RWPE2 (cell line): Measurements from ENCODE around the gene RPL37.

Experiments
- ATAC-seq: fragments of 200-7000 bp; cut with Tn5 transposase; 3 replicates; pipeline ENCODE4 v1.9.1; 2021; ENCODE audit warnings: low read depth
- DNase-seq: peaks from one replicate; pipeline ENCODE4 v3.0.0-alpha.2; 2020; ENCODE audit warnings: low spot score
- H3K27ac ChIP-seq: fragments of 450-650 bp; 2 replicates; pipeline ENCODE4 v1.5.1; 2017; ENCODE audit warnings: mild to moderate bottlenecking; ENCODE audit not compliant: poor library complexity, severe bottlenecking
- H3K27me3 ChIP-seq: fragments of 250-450 bp; sonication (Bioruptor Pico); 2 replicates; pipeline ENCODE4 v1.5.1; 2021; ENCODE audit warnings: mild to moderate bottlenecking, moderate library complexity; ENCODE audit not compliant: insufficient read depth, poor library complexity, severe bottlenecking
- H3K36me3 ChIP-seq: fragments of 250-450 bp; sonication (Bioruptor Pico); 2 replicates; pipeline ENCODE4 v1.5.1; 2020; ENCODE audit warnings: low read depth, mild to moderate bottlenecking, moderate library complexity
- H3K4me1 ChIP-seq: fragments of 250-450 bp; sonication (Bioruptor Pico); 2 replicates; pipeline ENCODE4 v1.5.1; 2021; ENCODE audit warnings: mild to moderate bottlenecking, moderate library complexity; ENCODE audit not compliant: insufficient read depth, poor library complexity, severe bottlenecking
- H3K4me3 ChIP-seq: fragments of 250-450 bp; sonication (Bioruptor Pico); 2 replicates; pipeline ENCODE4 v1.5.1; 2021; ENCODE audit warnings: mild to moderate bottlenecking, moderate library complexity; ENCODE audit not compliant: severe bottlenecking
- H3K9me3 ChIP-seq: fragments of 250-450 bp; sonication (Bioruptor Pico); 2 replicates; pipeline ENCODE4 v1.5.1; 2021; ENCODE audit warnings: mild to moderate bottlenecking, moderate library complexity; ENCODE audit not compliant: severe bottlenecking
- TF ChIP-seq, protein P1 (sequence below): fragments of 450-650 bp; IDR thresholded peaks from one replicate; pipeline ENCODE4 v1.5.1; 2017; ENCODE audit warnings: mild to moderate bottlenecking, moderate library complexity; ENCODE audit not compliant: poor library complexity, severe bottlenecking

RPL37 gene

DNA sequence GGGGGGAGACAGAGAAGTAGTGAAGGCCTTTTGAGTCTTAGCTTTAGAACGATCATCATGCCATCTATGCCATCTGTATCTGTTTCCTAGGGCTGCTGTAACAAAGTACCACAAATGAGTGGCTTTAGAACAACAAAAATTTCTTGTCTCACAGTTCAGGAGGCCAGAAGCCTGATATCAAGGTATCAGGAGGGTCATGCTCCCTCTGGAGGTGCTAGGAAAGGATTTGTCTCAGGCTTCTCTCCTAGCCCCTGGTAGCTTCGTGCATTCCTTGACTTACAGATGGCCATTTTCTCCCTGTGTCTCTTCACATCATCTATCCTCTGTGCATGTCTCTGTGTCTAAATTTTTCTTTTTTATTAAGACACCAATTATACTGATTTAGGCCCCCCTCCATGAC lies 11.3 kb upstream of the RPL37 start:
- Histone ChIP-seq H3K27me3 (no peaks in the 10 kb centered on the region), H3K36me3 (no peaks in the 10 kb centered on the region), H3K4me1 (peaks cover 7% of the 10 kb centered on the region), H3K27ac (no peak overlapping the region), H3K4me3 (no peak overlapping the region), H3K9me3 (no peaks in the 10 kb centered on the region)
- ATAC-seq: no peak
- DNase-seq: no peak
- TF ChIP-seq, protein P1, sequence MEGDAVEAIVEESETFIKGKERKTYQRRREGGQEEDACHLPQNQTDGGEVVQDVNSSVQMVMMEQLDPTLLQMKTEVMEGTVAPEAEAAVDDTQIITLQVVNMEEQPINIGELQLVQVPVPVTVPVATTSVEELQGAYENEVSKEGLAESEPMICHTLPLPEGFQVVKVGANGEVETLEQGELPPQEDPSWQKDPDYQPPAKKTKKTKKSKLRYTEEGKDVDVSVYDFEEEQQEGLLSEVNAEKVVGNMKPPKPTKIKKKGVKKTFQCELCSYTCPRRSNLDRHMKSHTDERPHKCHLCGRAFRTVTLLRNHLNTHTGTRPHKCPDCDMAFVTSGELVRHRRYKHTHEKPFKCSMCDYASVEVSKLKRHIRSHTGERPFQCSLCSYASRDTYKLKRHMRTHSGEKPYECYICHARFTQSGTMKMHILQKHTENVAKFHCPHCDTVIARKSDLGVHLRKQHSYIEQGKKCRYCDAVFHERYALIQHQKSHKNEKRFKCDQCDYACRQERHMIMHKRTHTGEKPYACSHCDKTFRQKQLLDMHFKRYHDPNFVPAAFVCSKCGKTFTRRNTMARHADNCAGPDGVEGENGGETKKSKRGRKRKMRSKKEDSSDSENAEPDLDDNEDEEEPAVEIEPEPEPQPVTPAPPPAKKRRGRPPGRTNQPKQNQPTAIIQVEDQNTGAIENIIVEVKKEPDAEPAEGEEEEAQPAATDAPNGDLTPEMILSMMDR: no peak

DNA sequence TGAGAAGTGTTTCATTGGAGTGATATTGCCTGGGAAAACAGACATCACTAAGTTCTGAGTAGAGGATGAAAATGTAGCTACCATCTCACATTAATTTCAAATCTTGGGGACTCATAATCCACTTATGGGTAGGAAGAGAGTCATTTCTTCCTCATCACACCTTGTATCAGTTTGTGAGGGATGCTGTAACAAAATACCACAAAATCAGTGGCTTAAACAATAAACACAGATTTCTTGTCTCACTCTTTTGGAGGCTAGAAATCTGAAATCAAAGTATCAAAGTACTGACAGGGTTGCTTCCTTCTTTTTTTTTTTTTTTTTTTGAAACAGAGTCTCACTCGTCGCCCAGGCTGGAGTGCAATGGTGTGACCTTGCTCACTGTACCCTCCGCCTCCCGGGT lies 9.5 kb upstream of the RPL37 start:
- Histone ChIP-seq H3K4me1 (peaks cover 13% of the 10 kb centered on the region), H3K27ac (no peak overlapping the region), H3K9me3 (no peaks in the 10 kb centered on the region), H3K36me3 (no peaks in the 10 kb centered on the region), H3K27me3 (no peaks in the 10 kb centered on the region), H3K4me3 (no peak overlapping the region)
- no peak for ATAC-seq
- no peak for DNase-seq
- TF ChIP-seq, protein P1: no peak

DNA sequence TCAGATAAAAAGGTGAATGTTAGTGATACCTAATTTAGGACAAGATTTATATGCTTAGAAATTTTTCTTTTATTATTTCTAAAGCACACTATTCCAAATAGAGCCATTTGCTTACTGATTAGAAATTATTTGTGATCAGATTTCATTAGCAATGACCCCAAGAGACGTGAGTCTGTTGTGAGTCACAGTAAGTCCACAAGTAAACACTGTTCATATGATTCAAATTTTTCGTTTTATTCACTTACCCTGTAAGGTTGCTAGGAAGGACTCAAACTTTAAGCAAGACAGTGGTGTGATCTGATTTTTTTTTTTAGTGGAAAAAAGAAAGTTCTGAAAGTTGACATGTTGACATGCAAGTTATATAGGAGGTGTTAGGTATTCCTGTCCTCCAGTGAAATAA lies 7.3 kb upstream of the RPL37 start:
- Histone ChIP-seq H3K4me3 (peak overlapping the region; percentile 32), H3K4me1 (peaks cover 13% of the 10 kb centered on the region), H3K9me3 (no peaks in the 10 kb centered on the region), H3K36me3 (no peaks in the 10 kb centered on the region), H3K27ac (peak overlapping the region; percentile 56), H3K27me3 (no peaks in the 10 kb centered on the region)
- TF ChIP-seq, protein P1: no peak
- DNase-seq (no peak), ATAC-seq (peak; percentile 90)

DNA sequence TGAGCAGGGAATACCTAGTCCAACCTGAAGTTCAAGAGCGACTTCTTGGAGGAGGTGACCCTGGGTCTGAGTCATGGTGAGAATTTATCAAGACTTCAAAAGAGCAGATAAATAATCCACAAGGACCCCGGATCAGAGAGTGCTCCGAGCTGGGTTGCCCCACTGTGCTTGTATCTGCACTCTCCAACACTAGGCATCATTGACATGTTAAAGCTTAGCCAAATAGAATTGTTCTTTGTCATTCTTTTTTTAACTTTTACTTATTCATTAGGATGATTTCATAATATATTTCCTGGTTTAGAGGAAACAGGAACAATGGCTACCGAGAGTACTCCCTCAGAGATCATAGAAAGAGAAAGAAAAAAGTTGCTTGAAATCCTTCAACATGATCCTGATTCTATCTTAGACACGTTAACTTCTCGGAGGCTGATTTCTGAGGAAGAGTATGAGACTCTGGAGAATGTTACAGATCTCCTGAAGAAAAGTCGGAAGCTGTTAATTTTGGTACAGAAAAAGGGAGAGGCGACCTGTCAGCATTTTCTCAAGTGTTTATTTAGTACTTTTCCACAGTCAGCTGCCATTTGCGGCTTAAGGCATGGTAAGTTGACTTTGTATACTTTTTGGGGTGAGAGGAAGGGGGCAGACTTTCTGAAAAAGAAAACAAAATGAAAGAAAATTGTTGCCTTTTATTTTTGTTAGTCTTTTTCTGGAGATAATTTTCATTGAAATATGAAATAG lies 6.2 kb upstream of the RPL37 start, which contains the start of gene CARD6:
Gene CARD6, plus strand, starts transcription at position 300 of the 738 bp plus-strand sequence. Its CDS starts 16 bp downstream, at position 316.
- DNase-seq (no peak), ATAC-seq (peak; percentile 37)
- H3K4me3 ChIP-seq: peak within 1 kb of the TSS; percentile 32
- H3K9me3 ChIP-seq: no peaks in the 10 kb centered on the region
- no peaks in the 10 kb centered on the region for H3K27me3 ChIP-seq
- peaks cover 16% of the 10 kb centered on the region for H3K4me1 ChIP-seq
- TF ChIP-seq, protein P1: peak; percentile 40
- H3K36me3 ChIP-seq: no peaks in the 10 kb centered on the region
- peak within 1 kb of the TSS; percentile 56 for H3K27ac ChIP-seq

DNA sequence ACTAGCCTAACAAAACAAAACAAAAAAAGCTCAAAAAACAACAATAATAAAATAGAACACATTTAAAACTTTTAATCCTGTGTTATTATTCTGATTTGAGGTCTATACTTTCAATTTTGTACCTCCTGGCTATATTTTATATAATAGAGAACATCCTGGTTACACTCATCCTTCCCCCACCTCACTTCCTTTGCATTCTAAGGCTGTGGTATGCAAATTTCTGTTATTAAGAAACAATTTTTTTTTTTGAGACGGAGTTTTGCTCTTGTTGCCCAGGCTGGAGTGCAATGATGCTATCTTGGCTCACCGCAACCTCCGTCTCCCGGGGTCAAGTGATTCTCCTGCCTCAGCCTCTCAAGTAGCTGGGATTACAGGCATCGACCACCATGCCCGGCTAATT lies 3.1 kb upstream of the RPL37 start:
- H3K4me3 ChIP-seq: no peak overlapping the region
- ATAC-seq: no peak
- DNase-seq: no peak
- H3K36me3 ChIP-seq: peaks cover 18% of the 10 kb centered on the region
- no peaks in the 10 kb centered on the region for H3K27me3 ChIP-seq
- H3K4me1 ChIP-seq: peaks cover 22% of the 10 kb centered on the region
- TF ChIP-seq, protein P1: no peak
- H3K9me3 ChIP-seq: no peaks in the 10 kb centered on the region
- no peak overlapping the region for H3K27ac ChIP-seq
